HG03469 (cell line): Measurements from ENCODE around the gene MAP1LC3A.
"Not testable (repeated sequence)": the region's sequence is repeated elsewhere in the genome, so short reads cannot be mapped to it uniquely, and the experiment has no call there.

Experiments used
- ATAC-seq: cut with Tn5 transposase; IDR thresholded peaks from one replicate; pipeline ENCODE4 v1.9.1; 2021; ENCODE audit warnings: mild to moderate bottlenecking, moderate library complexity, moderate number of reproducible peaks; ENCODE audit not compliant: unreplicated experiment

Gene MAP1LC3A

GRCh38 chr20:34558320-34559218 lies at the start of gene MAP1LC3A:
Gene MAP1LC3A (plus strand): TSS chr20:34558718. CDS start chr20:34558869, 151 bp downstream.
- no peak for ATAC-seq

- ATAC-seq = no peak
Measured at GRCh38 chr20:34510575-34510974, 47.9 kb upstream of the MAP1LC3A start.

GRCh38 chr20:34511891-34512265 lies 46.6 kb upstream of the MAP1LC3A start:
- no peak for ATAC-seq

- no peak for ATAC-seq
Measured at GRCh38 chr20:34512266-34512954, 46.1 kb upstream of the MAP1LC3A start.

DNA sequence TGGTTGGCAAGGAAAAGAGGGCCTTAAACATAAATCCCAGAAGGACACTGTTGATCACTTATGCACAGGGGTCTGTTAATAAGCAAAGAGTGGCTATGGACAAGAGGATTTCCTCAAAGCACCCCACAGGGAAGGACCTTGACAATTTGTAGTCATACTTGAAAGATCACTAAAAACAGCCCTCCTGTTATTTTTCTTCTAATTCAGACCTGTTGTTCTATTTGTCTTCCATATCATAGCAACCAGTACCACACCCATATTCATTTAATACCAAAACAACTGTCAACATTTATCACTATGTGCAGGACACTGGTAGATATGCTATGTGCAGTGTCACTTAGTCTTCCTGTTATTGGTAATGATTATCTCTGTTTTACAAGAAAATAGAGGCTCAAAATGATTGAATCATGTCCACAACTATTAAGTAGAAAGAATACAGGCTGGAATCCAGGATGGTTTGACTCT lies 45.5 kb upstream of the MAP1LC3A start:
- ATAC-seq = no peak

GRCh38 chr20:34514034-34514433 lies 44.5 kb upstream of the MAP1LC3A start:
- not testable (repeated sequence) for ATAC-seq

DNA sequence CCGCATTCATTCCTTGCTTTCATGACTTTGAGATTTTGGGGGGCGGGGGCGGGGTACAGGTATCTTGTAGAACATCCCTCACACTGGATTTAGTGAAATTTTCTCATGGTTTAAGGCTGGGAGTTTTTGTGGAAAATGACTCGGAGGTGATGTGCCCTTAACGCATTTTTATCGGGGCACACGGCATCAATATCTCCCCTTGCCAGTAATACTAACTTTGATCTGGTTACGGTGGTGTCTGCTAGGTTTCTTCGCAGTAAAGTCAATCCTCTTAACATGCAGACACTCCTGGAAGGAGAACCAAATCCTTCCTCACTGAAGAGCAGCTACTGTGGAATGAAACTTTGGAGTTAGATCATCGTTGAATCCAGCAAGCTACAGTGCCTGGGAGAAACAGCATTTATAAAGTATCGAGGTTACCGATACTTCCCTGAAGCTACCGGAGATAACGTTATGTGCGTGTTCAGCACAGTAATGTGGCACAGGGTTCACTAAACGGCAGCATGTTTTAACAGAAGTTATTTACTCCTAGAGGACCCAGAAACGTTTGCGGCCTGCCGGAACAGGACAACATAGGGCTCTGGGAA lies 43.5 kb upstream of the MAP1LC3A start:
- no peak for ATAC-seq

GRCh38 chr20:34515484-34516246 lies 42.9 kb upstream of the MAP1LC3A start:
- ATAC-seq = no peak

DNA sequence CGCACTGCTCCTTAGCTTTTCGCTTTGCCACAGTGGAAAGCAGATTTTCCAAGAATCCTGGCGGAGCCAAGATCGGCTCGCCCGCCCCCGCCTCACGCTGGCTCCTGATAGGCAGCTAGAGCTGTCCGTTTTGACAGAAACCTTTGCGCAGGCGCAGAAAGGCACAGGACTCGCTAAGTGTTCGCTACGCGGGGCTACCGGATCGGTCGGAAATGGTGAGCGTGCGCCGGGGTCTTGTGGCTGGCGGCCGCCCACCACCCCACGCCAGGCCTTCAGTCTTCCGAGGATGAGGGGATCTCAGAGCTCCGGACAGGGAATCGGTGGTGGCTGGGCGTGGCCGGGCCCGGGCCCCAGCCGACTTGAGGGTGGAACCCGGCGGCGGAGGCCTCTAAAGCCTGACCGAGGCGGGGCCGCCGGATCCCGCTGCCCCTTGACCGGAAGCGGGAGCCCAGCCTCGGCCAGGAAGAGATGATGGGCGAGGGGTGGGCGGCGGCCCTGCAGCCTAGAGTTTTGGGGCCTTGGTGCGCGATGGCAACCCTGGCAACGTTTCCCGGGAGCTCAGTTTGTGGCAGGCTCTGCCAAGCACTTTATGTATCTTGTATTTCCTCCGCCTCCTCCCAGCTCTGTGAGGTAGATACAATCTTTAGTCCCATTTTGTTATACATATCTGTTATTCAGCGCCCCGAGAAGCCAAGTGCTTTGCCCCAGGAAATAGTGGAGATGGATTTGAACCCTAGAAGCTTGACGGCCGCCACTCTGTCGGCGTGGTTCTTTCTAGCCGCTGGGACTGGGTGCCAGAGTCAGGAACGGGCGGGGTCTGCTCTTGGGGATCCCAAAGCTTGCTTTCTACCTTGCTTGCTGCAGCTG lies 42.0 kb upstream of the MAP1LC3A start, which contains the start of gene DYNLRB1:
Gene DYNLRB1, plus strand, starts transcription at position 176 of the 867 bp plus-strand sequence. Its CDS starts 37 bp downstream, at position 213.
- ATAC-seq = no peak

DNA sequence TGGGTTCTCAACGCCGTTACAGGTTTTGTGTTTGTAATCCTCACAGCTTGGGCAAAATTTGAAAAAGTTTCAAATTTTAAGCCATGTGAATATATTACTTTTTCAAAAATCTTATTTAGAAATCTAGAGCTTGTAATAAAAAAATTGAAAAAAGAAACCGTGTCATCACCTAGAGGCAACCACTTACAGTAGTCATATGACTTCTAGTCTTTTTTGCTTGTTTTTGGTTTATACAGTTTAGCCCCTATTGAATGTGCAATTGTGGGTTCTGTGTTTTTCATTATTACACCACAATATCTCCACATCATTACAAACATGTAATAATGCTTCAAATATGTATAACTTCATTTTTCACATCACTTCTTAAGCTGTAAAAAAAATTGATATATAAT lies 41.4 kb upstream of the MAP1LC3A start:
- ATAC-seq = no peak

DNA sequence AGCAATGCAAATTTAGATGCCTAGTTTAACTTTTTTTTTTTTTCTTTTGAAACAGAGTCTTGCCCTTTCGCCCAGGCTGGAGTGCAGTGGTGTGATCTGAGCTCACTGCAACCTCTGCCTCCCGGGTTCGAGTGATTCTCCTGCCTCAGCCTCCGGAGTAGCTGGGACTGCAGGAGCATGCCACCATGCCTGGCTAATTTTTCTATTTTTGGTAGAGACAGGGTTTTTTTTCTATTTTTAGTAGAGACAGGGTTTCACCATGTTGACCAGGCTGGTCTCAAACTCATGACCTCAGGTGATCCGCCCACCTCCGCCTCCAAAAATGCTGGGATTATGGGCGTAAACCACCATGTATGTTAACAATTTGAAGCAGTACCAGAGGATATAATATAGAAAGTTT lies 39.7 kb upstream of the MAP1LC3A start:
- not testable (repeated sequence) for ATAC-seq

- ATAC-seq = not testable (repeated sequence)
Measured at GRCh38 chr20:34519841-34520240, 38.7 kb upstream of the MAP1LC3A start.

DNA sequence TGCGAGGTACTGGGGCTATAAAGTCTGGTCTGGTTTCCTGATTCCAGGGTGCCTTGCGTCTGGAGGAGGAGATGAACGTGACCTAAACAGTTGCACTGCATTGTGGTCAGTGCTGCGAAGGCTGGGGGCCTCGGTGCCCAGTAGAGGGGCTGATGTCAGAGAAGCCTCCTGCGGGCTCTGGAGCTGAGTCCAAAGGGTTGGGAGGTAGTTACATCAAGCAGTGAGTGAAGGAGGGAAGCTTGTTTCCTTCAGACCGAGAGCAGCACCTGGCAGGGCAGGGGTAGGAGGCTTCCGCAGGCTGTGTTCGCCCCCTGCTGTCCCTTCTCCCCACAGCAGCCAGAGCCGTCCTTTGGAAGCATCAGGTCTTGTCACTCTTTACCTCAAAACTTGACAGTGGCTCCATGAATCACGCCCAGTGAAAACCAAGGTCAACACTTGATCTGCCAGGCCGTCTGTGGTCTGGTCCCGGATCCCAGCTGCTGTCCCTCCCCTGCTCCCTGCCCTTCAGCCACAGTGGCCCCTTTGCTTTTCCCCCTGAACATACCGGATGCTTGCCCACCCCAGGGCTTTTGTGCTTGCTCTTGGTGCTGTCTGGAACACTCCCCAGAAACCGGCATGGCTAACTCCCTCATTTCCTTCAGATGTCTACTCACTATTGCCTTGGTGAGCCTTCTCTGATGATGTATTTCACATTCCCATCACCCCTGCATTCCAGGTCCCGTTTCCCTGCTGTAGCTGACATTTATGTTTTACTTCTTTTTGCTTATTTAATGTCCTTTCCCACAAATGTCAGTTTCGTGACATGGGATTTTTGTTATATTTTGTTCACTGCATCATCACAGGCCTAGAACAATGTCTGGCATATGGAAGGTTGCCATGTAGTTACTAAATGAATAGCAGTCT lies 35.3 kb upstream of the MAP1LC3A start:
- no peak for ATAC-seq

DNA sequence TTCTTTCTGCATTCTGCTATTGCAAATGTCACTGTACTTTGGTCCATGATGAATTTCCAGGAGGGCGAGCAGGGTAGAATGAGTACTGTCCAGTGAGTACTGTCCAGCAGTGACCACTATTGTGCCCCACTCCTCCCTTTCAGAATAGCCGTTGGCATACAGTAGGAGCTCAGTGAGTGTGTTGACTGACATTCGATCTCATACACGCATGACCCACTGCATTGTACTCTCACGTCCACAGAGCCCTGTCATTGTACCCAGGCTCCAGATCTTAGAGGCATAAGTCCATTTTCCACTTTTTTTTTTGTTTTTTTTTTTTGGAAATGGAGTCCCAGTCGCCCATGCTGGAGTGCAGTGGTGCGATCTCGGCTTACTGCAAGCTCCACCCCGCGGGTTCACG lies 34.1 kb upstream of the MAP1LC3A start:
- ATAC-seq = no peak

GRCh38 chr20:34525342-34525708 lies 33.2 kb upstream of the MAP1LC3A start:
- no peak for ATAC-seq

DNA sequence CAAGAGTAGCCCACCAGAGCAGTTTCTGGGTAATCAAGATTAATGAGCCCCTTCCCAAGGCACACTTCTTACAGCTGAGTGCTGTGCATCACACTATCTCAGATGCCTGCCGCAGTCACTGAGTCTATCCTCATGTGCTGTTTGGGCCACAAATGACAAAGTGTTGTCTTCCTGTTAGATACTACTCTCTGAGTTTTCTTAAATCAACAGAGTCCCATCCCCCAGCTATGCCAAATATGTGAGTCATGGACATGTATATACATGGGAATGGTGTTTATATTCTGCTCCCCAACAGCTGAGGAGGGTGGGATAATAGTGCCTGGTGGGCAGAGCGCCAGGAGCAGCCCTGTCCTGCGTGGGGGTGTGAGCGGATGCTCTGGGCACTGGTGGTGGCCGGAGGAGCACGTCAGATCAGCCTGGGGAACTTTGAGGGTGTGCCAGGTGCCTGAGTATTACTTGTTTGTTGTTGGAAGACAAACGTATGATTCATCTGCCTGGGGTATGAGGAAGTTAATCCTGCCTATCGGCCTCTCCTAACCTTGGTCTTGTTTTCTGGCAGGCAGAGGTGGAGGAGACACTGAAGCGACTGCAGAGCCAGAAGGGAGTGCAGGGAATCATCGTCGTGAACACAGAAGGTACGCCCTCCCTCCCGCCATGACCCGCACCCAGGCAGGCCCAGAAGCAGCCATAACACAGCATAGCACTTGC lies 32.7 kb upstream of the MAP1LC3A start:
- ATAC-seq = no peak

- no peak for ATAC-seq
Measured at GRCh38 chr20:34526466-34526865, 32.1 kb upstream of the MAP1LC3A start.

GRCh38 chr20:34527016-34527415 lies 31.5 kb upstream of the MAP1LC3A start:
- no peak for ATAC-seq
